ENCODE measurements around the gene LAMP2.
A peak's percentile ranks its signal among the peaks of the same experiment; 100 is the strongest.
"Not testable (repeated sequence)": the region's sequence is repeated elsewhere in the genome, so short reads cannot be mapped to it uniquely, and the experiment has no call there.

The LAMP2 gene

GRCh38 chrX:120468825-120469525 is at the start of gene LAMP2:
Gene LAMP2, minus strand, starts transcription at chrX:120469296. Its CDS starts 127 bp downstream, at chrX:120469169.
- peak; percentile 57 to 68 for DNase-seq (ENCODE audit: low read depth in 2 of 2)

DNA sequence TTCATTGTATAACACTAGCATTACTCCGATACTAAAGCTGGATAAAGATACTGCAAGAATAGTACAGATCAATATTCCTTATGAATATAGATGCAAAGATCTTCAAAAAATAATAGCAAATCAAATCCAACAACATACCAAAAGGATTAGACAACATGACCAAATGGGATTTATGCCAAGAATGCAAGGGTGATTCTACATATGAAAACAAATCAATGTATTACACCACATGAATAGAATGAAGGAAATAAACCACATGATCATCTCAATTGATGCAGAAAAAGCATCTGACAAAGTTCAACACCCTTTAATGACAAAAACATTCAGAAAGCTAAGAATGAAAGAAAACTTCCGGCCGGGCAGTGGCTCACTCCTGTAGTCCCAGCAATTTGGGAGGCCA is 48.8 kb upstream of the LAMP2 start:
- DNase-seq (ENCODE audit: low read depth in 2 of 2) = no peak

DNA sequence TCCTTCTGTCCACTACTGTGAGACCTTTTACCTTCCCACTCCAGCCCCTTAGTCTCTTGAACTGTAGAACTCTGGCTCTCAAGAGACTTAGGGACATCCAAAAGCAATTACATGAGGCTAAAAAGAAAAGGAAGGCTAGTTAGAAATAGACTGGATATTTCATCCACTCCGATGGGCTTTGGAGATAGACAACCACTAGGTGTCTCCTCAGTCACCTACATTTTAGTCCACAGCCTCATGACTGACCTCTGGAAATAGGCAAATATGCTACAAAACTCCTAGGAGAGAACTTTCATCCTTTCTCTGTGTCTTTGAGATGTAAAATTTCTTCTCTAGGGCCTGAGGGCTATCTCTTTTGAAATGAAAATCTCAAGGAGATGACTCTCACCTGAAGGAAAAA is 45.1 kb upstream of the LAMP2 start:
- no peak for DNase-seq (ENCODE audit: low read depth in 2 of 2)

- no peak for DNase-seq (ENCODE audit: low read depth in 2 of 2)
These were observed 43.5 kb upstream of the LAMP2 start for GRCh38 chrX:120512627-120513026.

DNA sequence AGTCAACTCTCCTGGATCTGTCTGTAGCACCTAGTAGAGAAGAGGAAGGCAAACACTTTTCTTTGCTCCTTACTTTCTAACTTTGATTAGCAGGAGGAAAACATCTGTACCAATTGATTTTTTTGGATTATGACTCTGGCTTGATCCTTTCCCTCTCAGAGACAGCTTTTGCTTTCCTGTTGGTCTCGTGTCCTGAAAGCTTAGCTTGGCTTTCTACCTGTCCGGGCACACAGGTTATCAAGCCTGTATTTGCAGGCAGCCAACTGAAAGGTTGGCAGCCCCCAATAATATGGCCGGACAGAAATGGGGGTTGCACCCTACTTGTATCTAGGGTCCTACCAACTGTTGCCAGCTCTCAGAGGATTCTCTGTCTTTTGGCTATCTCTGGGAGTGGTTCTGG is 43.1 kb upstream of the LAMP2 start:
- DNase-seq (ENCODE audit: low read depth in 2 of 2) = no peak

DNA sequence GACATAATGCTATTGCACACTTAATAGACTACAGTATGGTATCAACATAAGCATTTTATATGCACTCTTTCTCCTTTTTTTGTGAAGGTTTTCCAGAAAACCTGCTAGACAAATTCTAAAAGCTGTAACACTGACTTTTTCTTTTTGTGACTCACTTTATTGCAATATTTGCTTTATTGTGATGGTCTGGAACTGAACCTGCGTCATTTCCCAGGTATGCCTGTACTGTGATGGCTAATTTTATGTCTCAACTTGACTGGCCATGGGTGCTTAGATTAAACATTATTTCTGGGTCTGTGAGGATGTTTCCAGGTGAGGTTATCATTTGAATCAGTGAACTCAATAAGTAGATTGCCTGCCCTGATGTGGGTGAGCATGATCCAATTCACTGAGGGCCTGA is 35.5 kb upstream of the LAMP2 start:
- DNase-seq (ENCODE audit: low read depth in 2 of 2) = no peak

DNA sequence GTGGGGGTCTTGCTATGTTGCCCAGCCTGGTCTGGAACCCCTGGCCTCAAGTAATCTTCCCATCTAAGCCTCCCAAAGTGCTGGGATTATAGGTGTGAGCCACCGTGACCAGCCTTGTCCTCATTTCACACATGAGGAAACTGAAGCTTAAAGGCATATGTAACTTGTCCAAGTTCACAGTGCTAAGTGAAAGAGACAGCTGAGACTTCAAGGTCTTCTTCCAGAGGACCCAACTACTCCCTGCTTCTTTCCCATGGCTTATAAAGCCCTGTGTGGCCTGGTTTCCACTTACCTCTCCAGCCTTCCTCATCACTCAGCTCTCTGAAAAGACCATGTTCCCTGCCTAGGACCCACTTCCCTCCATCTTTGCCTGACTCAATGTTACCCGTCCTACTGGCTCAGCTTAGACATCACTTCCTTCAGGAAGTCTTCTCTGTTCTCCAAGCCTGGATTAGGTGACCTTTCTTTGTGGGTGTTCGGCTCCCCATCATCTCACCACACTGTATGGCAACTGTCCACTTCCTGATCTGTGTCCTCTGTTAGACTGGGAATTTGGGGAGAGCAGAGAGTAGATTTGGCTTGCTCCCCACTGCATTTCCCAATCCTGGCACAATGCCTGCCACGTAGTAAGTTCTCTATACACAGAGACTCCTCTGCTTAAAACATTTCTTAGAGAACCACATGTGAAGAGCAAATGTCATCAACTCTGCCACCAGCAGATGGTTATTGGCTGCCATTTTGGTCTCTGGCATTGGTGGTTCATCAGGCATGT is 30.4 kb upstream of the LAMP2 start:
- no peak for DNase-seq (ENCODE audit: low read depth in 2 of 2)

- DNase-seq (ENCODE audit: low read depth in 2 of 2) = not testable (repeated sequence)
These were observed 21.0 kb upstream of the LAMP2 start for GRCh38 chrX:120490119-120490518.

DNA sequence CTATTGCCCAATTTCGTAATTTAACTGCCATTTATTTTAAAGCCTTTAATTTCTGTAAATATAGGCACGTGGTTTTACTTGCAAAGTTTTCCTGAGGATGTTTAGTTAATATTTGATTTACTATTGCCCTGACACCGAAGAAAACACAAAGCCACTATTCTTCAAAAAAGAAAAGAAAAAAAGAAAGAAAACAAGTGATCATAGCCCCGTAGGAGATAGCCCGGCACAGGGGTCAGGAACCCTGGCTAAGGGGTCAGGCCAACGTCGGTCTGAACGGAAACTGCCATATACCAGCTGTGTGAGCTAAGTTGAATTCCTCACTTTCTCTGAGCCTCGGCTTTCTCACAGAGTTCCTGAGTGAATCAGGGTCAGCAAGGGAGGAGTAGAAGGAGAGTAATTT is 17.7 kb upstream of the LAMP2 start:
- DNase-seq (ENCODE audit: low read depth in 2 of 2) = no peak

DNA sequence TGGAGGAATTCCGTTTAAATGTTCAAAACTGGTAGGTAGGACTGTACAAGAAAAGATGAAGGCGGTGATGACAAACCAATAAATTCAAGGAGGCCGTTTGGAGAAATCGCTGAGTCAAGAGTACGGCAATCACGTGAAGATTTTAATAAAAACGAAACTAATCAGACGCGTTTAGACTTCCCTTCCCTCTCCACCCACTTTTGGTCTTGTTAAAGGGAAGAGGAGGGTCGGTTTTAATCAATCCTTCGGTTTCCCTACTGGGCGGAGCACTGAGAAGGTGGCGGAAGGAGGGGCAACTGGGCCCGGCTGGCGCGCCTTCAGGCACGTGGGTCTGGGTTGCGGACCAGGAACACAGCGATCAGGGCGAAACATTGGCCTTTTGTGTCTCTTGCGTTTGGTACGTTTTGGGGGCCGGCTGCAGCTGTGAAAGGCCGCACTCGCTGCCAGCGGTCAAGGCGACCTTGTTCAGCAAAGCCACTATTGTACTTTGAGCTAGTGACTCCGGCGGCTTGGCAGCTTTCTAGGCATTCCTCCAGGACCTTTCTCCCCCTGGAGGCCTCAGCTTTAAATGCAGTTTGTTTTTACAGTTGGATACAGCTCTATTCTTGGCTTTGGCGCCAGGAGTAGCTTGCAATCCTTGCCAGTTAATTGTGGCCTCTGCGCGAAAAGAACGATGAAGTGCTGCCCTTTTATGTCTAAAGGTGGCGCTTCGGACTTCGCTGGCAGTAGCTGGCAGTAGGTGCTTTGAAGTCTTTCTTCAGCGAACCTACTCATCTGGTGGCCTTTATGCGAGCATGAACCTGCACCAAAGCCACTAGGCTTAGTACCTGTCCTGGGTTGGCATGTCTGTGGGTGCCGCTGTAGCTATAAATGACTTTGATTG is 16.8 kb upstream of the LAMP2 start:
- DNase-seq (ENCODE audit: low read depth in 2 of 2) = peak; percentile 32 to 36

DNA sequence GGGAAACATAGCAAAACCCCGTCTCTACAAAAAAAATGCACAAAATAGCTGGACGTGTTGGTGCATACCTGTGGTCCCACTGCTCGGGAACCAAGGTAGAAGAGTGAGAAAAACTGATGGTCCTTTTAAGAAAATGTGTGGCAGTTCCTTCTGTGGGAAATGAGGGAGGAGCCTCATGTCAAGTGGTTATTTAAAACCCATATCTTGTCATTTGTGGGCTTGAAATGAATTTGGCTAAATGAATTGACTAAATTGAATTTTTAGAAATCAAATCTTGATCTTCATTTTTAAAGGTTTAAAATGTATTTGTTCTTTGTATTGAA is 16.2 kb upstream of the LAMP2 start:
- no peak for DNase-seq (ENCODE audit: low read depth in 2 of 2)

DNA sequence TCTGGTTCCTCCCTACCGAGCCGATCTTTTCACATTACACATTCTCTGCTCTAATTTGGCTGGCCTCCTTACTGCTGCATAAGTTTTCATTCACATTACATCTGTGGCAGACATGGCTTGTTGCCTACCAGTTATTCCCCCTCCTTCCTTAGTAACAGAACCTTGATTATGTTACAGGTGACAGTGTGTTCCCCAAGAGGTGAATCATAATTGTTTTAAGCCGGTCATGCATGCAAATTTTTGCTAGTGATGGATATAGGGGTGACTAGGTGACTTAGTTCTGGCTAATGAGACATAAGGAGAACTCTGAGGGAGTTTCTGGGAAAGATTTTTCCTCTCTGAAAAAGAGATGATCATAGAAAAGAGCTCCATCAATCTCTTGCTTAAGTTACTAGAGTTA is 8.4 kb upstream of the LAMP2 start:
- no peak for DNase-seq (ENCODE audit: low read depth in 2 of 2)

DNA sequence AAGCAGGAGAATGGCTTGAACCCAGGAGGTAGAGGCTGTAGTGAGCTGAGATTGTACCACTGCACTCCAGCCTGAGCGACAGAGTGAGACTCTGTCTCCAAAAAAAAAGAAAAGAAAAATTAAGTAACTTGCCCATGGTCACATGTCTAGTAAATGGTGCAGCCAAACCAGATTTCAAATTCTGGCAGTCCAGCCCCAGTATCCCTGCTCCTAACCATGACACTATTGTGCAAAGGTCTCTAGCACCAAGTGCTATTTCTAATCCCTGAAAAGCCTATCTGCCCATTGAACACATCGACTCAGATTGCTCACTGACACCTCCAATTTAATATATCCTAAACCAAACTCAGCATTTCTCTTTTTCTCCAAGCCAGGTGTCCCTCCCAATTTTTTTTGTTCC is 7.6 kb upstream of the LAMP2 start:
- DNase-seq (ENCODE audit: low read depth in 2 of 2) = no peak

- DNase-seq (ENCODE audit: low read depth in 2 of 2) = not testable (repeated sequence)
These were observed 6.4 kb upstream of the LAMP2 start for GRCh38 chrX:120475447-120475846.

GRCh38 chrX:120474085-120474484 is 5.0 kb upstream of the LAMP2 start:
- no peak for DNase-seq (ENCODE audit: low read depth in 2 of 2)

DNA sequence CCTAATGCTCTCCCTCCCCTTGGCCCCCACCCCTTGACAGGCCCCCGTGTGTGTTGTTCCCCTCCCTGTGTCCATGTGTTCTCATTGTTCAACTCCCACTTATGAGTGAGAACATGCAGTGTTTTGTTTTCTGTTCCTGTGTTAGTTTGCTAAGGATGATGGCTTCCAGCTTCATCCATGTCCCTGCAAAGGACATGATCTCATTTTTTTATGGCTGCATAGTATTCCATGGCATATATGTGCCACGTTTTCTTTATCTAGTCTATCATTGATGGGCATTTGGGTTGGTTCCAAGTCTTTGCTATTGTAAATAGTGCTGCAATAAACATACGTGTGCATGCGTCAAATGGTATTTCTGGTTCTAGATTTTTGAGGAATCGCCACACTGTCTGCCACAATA is 561 bp upstream of the LAMP2 start:
- not testable (repeated sequence) for DNase-seq (ENCODE audit: low read depth in 2 of 2)

DNA sequence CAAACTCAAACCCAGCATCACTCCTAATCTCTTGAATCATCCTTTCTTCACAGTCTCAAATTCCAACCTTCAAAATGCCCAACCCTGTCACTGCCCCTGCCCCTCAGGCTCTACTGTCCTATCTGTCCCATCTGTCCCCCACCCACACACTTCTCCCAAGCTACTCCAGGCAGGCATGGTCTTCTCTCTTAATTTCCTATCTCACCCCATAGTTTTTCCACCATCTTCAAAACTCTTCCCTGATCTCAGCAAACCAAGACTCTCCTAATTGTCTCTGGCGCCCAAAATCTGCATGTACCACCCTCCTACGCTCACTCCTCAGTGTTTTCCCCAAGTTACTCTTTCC is 644 bp downstream of the LAMP2 start:
- DNase-seq (ENCODE audit: low read depth in 2 of 2) = no peak

DNA sequence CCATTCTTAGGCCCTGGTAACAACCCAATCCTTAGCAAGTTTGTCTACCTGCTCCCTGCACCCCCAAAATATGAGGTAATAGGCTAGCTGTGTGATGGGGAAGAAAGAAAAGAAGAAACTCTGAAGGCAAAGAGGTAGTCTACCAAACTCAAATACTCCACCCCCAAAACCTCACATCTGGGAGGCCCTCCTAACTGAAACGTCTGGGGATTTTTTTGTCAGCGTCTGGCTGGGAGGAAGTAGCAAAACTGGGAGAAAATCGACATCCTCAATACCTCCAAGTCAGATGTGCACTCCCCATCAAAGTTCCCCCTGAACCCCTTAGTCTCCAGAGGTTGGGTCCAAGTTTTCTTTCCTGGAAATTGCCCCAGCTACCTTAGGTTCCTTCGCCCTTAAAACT is 1.0 kb downstream of the LAMP2 start:
- no peak for DNase-seq (ENCODE audit: low read depth in 2 of 2)

DNA sequence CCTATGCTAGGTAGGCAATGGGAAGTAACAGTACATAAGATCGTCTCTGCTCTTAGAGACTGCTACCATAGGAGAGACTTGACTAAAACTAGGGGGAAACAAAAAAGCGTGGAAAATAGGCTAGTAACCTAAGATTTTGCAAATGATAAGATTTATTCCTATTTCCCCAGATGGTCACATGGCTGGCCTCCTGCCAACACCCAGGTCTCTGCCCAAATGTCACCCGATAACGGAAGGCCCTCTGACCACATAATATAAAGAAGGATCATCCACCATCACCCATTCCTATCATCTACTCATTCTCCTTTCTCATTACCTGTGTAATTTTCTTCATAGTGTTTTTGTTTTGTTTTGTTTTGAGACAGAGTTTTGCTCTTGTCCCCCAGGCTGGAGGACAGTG is 4.7 kb downstream of the LAMP2 start:
- DNase-seq (ENCODE audit: low read depth in 2 of 2) = no peak

GRCh38 chrX:120463241-120463640 is 5.9 kb downstream of the LAMP2 start:
- DNase-seq (ENCODE audit: low read depth in 2 of 2) = no peak

DNA sequence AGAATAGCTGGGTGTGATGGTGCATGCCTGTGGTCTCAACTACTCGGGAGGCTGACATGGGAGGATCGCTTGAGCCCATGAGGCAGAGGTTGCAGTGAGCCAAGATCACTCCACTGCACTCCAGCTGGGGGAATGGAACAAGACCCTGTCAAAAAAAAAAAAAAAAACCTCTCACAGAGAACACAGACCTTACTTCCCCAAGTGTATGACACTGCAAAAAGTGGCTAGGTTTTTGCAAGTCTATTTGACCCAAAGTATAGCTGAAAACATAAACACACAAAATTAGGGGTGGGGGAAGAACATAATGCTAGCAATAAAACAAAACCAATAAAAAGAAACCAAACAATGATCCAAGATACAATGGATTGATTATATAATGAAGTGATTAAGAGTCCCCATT is 6.7 kb downstream of the LAMP2 start:
- DNase-seq (ENCODE audit: low read depth in 2 of 2) = no peak

DNA sequence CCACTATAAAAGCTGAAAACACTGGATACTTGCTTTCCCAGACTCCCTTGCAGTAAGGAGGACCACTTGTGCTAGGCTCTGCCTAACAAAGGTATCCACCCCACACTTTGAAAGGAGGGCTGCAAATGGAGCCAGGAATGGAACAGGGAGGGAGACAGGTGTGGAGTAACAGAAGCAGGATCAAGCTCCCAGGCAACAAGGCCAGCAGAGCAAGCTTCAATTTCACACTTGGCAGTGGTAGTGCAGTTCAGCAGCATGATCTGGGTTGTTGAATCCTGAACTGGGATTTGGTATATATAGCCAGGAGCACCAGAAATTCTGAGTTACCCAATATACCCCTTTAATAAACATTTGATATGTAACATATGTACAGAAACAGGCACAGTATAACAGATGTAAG is 9.8 kb downstream of the LAMP2 start:
- DNase-seq (ENCODE audit: low read depth in 2 of 2) = no peak

DNA sequence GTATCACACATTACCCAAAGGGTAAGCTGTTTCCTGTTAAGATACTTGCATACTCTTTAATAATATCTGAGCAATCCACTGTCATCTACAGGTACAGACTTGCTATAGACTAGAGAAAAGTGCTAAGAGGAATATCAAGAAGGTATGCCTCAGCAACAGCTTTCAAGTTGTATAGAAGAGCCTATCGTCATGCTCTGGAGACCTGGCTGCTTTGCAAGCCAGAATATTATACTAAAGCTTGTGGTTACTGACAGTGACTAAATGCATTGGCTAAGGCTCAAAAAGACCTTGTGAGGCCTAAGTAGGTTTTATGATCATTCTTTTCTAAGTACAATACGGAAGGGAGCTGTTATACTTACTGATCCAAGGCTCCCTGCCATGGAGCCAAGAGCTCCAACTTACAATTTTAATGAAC is 11.3 kb downstream of the LAMP2 start:
- DNase-seq (ENCODE audit: low read depth in 2 of 2) = no peak

Measured in stimulated activated CD4-positive, alpha-beta T cell treated with anti-CD3 and anti-CD28 coated beads, Interleukin-1b, Interleukin-23, amount 100 ng/mL, for 4 hours (primary cell).